Hippocampal formation (tissue), 2 donors: Measurements from ENCODE around the gene GRM7.

Source experiments
- DNase-seq, 2 donors: peaks; one replicate each; lab custom pipeline; 2025; lab: John Stamatoyannopoulos, UW

Gene GRM7

DNA sequence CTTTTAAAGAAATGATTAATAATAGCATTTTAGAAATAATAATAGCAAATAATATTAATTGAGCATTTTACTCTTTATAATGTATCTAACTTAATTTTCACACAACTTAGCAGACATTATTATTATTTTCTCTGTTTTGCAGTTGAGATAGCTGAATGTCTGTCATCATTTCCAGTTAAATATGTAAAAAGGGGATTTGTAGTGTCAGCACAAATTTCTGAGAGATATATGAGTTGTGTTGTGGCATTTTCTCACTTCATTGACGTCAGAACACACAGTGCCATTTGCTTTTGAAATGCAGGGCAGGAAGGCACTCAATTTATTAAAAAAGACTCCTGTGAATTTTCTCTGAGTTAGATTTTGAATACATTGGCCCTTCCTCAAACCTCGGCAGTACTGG is 111.0 kb downstream of the GRM7 start:
- DNase-seq, result no peak

DNA sequence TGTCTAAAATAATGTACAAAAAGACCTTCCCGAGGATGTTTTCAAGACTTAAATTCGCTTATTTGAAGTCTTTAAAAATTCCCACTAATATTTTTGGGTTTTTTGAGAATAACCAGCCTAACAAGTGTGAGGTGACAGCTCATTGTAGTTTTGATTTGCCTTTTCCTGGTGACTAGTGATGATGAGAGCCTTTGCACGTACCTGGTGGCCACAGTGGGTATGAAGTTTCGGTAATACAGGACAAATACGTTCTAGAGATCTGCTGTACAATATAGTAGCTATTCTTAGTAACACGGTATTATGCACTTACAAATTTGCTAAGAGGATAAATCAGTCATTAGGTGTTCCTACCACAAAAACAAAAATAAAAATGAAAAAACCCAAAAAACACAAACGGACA is 124.9 kb downstream of the GRM7 start:
- DNase-seq, result no peak

DNA sequence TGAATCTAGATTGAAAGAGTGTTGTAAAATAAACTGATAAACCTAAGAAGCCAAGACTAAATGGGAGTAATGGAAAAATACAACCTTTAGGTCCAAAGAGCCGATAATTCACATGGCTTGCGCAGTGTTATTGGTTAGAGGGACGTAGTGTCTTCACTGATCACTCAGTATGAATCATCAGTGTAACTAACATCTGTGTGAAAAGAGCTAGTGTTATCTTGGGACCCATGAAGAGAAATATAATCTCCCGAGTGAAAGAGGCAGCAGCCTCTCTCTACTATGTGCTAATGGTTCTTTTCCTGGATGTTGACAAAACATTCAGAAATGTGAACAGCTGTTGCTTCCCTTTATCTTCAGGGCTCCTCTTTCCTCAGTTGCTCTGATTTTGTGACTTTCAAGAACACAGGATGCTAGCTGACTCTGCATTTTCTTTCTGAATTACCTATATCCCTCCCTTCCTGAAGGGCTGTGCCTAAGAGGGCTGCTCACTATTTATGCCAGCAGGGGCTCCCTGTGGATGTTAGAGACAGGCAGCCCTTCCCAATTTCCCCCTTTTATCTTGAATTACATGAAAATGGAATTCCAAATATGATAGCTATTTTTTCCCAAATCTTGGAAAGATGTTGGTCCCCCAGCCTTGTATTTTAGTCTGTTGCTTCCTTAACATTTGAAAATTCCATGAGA is 128.8 kb downstream of the GRM7 start:
- DNase-seq, result no peak

DNA sequence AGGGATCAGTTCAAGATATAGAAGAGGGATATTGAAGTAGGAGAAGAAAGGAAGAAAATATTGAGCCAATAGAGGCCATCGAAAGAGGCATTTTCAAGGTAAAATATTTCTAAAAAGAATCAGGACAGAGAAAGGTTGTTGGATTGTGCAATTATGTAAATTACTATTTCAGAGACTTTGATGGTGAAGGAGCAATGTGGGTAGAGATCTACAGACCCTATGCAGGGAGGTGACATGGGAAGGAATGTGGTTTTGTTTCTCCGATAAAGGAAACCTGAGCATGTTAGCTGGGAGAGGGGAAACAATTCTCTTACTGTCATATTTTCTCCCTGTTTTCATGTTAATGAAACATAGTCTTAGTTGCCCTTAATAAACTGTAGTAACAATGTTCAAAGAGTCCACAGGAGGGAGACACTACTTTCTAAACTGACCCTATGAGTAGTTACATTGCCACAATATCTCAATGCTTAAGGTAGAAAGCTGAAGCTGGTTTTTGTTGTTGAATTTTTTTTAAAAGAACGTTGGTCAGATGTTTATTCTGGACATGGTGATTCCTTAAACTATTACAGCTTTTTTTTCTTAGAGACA is 133.3 kb downstream of the GRM7 start:
- DNase-seq, result no peak

DNA sequence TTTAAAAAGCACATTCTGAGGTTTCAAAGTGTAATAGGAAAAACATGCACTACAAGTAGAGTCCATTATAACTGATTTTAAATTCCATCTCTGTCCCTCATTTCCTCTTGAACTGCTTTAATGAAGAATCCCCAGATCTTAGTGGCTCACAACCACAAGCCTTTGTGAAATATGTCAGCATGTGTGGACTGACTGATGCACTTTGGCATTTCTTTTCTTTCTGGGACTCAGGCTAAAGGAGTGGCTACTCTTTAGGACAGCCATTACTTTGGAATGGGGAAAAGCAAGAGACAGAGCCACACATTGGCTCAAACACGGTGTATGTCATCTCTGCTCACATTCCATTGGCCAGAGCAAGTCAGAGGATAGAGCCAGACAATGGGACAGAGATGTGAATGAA is 139.6 kb downstream of the GRM7 start:
- no peak for DNase-seq

DNA sequence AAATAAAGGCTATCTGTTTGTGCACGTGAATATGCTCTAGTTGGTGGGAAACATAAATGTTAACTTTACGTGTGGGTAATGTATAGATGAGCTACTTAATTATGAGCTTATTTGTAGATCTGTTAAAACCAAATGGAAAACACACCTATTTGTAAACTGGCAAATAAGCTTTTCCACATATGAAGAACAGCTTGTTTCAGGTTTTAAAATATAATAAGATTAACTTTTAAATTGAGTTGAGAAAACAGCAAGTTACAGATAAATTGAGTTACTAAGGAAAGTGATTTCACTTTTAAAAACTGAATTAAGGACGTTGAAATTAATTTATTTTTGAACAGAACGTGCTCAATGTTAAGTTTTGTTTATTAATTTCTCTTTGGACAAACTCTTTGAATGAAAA is 140.5 kb downstream of the GRM7 start:
- no peak for DNase-seq

DNA sequence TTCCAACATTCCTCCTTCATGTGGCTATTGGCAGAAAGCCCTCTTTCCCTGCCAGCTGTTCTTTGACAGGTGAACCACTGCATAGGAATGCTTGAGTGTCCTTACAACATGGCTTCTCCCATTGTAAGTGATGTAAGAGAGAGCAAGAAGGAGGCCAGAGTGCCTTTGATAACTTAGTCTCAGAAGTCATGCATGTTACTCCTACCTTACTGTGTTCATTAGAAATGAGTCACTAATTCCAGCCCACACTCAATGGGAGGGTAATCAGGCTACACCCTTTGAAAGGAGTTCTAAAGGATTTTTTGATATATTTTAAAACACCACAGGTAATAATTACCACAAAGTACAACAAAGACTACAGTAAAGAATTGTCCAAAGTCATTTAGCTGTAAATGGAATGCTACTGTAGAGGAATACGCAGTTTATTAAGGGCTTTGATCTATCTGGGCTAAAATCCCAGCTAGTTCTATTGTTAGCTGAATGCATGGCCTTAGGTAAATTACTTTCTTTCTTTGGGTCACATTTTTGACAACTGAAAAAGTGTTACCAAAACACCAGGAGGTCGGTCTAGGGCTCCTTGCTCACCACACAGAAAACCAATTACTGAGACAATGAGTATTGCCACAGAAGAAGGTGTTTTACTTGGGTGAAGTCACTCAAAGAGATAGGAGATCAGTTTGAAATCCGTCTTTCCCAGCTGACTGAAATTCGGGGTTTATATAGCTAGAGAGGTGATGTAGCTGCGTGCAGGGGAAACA is 154.9 kb downstream of the GRM7 start:
- DNase-seq, result no peak

DNA sequence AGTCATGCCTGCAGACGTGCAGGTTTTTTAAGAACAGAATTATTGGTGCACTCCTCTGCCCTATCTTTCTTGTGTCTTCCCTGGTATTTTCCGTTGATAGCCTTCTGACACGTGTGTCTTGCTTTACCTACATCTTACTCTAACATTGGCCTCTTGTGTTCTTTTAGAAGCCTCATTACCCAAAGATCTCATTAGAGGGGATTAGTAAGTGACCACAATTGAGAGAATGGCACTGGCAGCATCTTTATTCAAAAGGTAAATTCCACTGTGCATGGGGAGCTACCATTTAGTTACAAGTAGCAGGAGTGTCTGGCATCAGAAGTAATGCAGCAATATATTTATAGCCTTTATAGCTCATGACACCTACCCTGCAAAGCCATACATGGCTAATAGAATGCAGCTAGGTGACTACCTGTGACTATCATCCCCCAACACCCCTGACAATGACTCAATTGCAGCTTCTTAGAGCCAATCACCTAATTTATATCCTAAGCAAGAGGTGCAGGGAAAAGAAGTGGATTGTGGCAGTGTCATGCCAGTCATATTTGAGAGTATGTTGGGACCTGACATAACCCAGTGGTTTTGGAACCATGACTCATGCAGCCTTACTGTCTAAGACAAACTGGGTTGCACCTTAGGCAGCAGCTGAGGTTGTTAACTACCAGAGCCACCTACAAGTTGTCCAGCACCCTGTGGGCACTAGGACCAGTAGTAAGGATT is 164.8 kb downstream of the GRM7 start:
- DNase-seq, result no peak

DNA sequence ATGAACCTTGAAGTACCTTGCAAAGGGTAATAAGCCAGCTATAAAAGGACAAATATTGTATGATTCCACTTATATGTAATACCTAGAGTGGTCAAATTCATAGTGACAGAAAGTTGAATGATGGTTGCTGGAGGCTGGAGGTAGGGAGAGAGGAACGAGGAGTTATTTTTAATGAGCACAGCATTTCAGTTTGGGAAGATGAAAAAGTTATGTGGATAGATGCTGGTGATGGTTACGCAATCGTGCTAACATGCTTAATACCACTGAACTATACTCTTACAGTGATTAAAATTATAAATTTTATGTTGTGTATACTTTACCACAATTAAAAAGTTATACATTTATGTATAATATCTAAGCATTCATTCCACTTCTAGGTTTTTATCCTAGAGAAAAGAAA is 168.6 kb downstream of the GRM7 start:
- DNase-seq, result no peak

DNA sequence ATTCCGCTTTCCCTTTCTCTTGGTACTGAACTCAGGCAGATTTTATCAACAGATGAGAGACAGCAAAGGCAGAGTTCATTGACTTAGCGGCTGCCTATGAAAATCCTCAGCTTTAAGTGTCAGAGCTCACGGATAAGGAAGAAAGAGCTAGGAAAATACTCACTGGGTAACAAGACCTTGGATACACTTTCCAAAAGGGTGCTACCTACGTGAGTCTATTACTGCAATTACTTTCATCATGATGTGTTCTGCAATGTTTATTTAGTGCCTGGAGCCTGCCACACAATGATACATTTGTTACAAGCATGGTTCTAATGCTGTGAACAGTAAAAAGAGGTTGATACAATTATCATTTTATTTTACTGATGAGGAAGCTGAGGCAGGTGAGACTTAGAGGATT is 177.5 kb downstream of the GRM7 start:
- DNase-seq, result no peak

DNA sequence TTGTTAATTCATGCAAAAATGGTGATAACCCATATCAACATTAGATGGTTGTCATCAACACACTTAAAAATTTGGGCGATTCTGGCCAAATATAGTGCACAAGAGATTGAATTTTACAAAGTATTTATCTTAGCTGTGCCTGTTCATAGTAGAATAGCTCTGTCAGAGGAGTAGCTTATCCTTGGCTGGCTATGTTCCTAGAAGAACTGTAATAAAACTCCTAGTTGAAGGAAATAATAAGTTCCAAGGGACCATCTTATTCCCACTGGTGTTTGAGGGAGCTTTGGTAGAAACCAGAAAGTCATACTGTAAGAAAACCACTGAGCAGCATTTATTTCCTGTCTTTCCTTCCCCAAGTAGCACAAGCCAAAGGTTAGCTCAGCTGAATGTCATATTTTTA is 201.8 kb downstream of the GRM7 start:
- DNase-seq, result no peak

DNA sequence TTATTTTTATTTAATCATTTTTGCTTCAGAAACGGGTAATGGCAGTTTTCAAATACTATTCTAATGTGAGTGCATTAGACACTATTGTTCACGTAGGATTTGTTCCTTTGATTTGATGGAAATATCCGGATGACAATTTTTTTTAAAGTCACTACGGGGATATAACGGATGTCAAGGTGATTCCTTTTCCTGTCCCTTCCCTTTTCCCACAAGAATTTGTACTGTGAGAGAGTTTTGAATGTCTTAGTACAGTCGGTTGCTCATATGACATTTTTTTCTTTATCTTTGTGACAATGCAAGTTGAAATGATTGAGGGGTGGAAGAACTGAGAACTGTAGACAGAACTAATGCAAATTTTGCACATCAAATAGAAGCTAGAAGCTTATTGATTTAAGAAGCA is 209.5 kb downstream of the GRM7 start:
- DNase-seq, result no peak

DNA sequence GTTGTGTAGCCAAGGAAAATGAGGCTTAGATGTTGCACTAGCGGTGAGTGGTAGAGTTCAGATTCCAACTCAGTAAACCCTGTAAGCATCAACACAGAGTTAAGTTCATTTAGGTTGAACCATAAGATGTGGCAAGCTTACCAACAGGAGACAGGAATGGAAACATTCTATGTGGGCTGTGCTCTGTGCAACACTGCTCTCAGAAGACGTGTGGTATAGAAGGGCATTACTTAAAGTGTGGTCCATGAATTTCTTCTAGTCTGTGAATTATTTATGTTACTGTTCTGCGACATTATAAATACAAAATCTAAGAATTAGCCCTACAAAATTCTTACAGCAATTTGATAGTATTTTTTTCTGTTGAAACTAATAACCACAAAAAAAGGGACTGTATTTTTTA is 213.3 kb downstream of the GRM7 start:
- DNase-seq, result no peak

DNA sequence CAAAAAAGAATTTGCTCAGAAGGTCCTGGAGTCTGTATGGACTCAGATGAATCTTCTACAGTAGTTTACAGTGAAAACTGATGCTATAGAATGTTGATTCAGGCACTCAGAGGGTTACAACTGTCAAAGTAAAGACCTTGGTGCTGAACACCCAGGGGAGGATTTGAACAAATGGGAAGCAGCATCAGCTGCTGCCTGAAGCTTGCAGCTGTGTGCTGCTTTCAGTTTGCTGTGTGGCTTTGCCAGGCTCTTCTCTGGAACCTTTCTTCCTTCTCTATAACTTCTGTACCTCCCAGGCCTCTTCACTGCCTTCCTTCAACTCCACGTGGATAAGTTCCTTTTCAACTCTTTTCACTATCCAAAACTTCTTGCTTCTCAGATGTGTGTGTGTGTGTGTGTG is 214.2 kb downstream of the GRM7 start:
- DNase-seq, result no peak

DNA sequence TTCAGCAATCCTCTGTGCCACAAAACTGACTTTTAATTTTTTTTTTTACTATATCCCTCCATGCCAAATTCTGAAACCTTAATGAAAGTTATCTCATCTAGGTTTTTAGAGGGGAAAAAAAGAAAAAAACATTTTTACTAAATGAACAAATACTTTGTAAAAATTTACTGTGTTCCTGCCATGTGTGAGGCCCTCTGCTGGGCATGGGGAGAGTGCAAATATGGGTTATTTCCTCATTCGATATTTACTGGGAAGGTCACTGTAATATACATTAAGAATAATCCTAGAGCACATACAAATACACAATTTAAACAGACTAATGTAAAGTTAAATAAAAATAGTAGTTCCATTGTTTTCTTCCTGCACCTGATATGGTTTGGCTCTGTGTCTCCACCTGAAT is 215.0 kb downstream of the GRM7 start:
- no peak for DNase-seq

DNA sequence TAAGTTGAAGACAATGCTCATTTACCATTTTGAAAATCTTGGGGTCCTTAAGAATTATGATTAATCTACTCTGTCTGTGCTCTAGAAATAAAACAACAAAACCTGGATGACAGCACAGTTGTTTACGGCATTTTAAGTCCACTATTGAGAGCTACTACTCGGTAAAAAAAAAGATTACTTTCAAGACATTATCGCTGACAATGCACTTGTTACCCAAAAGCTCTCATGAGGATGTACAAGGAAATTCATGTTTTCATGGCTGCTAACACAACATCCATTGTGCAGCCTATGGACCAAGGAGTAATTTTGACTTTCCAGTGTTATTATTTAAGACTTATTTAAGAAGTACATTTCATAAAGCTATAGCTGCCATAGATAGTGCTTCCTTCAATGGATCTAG is 221.3 kb downstream of the GRM7 start:
- DNase-seq, result no peak

DNA sequence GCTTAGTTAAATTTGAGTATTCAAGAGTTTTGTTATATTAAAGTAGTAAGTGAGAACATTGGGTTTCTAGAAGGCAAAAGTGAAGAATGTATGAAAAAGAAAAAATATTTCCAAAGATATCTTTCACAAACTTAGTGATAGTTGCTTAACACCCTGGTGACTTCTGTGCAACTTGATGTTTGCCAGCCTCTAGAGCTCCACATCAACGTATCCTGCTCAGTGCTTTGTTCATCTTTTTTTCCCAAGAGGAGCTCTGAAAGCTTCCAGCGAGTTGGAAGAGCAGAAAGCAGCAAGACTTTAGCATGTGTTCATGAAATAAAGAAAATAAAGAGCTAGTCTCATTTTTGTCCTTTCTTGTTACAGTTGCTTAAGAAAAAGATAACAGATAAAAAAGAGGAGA is 225.5 kb downstream of the GRM7 start:
- no peak for DNase-seq

DNA sequence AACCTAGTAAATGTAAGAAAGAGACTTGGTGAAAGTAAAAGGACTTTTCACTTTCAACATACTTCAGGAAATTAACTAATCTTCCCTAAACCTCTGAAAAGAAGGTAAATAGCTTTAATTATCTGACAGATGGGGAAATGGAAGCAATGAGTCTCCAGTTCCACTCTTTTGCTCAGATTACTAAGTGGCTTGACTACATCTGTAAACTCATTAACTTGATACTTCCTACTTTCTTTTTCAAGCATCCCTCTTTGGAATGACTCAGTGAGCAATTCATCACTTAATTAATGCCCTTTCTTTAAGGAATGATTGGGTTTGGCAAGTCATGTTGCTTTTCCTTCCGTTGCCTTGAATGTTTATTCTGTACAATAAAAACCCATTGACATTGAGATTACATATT is 234.2 kb downstream of the GRM7 start:
- no peak for DNase-seq

DNA sequence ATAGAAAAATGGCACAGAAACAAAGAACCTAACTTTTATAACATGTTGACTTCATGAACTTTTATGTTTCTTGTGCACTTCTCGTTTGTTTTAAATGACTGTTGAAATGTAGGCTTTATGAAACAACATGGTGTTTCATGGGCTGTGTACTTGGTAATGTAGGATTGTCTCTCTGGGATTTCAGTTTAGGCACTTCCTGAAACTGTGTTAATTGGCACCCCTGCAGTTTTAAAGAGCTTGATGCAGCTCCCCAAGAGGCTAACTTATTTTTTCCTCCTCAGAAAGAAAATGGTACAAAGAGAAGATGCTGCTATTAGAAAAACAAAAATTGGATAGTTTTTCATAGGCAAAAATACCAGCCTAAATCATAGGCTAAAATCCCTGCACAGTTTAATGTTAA is 239.2 kb downstream of the GRM7 start:
- DNase-seq, result no peak

DNA sequence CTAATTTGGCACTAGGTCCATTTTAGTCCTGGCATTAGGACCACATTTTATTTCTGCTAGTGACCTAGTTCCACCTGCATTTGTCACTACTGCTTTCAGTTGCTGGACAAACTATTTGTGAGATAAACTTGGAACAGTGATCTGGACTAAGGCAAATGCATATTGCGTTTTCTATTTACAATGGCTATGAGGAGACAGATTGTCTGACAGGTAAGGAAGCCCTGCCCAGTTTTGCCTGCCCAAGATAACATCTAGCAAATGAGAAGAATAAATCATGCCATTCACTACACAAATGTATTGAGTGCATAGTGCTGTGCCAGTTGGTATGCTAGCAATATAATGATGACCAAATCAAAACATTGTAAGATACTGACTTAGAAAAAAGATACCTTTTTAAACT is 245.7 kb downstream of the GRM7 start:
- DNase-seq, result no peak

DNA sequence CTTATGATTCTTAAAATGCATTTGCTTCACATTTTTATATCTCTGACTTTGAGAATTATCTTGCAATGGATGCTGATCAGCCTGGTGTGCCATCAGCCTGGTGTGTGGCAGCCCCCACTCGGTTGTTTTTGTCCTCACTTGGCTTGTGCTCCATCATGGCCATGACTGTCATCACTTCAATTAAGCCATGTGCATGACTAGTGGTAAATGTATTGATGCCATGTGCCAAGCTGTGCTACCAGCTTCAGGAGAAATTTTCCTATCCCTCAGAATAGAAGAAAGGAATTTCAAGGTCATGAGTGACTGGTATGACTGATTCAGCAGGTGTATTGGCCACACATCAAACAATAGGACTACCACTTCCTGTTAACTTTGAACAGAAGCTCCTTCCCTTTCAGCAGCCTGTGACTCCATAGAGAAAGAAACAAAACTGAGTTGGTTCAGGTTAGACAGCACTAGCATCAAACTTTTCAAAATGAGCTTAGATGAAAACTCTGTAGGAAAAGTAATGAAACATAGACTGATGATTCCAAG is 251.7 kb downstream of the GRM7 start:
- DNase-seq, result no peak

DNA sequence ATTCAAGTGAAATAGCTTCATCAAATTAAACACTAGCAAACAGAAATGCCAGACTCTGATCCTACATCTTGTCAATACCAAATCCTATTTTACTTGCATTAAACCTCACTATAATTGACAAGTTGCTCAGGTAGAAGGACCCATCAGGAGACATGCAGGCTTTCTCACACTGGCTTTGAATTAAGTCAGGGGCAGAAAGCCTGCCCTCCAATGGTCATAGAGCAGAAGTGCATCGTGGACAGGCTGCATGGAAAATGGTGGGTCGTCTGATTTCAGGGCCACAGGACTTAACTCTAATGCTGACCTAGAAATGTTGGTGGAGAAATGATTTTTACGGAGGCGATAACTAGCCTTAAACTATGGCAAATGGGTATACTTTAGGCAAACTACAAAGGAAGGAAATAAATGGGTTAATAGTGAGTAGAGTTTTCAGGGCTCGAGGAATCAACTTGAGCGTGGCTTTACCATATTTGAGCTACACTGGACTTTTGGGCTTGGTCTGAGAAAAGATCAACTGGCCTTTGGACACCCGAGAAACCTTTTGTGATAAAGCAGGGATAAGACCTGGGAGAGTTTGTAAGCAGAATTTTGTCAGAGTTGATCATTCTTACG is 283.9 kb downstream of the GRM7 start:
- no peak for DNase-seq
